ENCODE results near the gene ARID1B.

ARID1B gene

GRCh38 chr6:156872903-156873302, 95.7 kb downstream of the ARID1B start:
- no peak for TF ChIP-seq GATA3 (IDR thresholded peaks at IDR 0.05; ENCODE audit: low read depth, low read length)
- TF ChIP-seq GATA2 (IDR thresholded peaks at IDR 0.05; ENCODE audit: low read depth, low read length) = no peak

GRCh38 chr6:156873654-156874380, 96.6 kb downstream of the ARID1B start:
- TF ChIP-seq GATA2 (IDR thresholded peaks at IDR 0.05; ENCODE audit: low read depth, low read length) (no peak), GATA3 (IDR thresholded peaks at IDR 0.05; ENCODE audit: low read depth, low read length) (no peak)

- no peak for TF ChIP-seq GATA3 (IDR thresholded peaks at IDR 0.05; ENCODE audit: low read depth, low read length)
These were observed 97.9 kb downstream of the ARID1B start for GRCh38 chr6:156875062-156875461.

- no peak for TF ChIP-seq GATA2 (IDR thresholded peaks at IDR 0.05; ENCODE audit: low read depth, low read length)
- no peak for TF ChIP-seq GATA3 (IDR thresholded peaks at IDR 0.05; ENCODE audit: low read depth, low read length)
These were observed 99.1 kb downstream of the ARID1B start for GRCh38 chr6:156876302-156876701.

GRCh38 chr6:156877126-156877863, 100.1 kb downstream of the ARID1B start:
- no peak for TF ChIP-seq GATA2 (IDR thresholded peaks at IDR 0.05; ENCODE audit: low read depth, low read length)
- TF ChIP-seq GATA3 (IDR thresholded peaks at IDR 0.05; ENCODE audit: low read depth, low read length) = no peak

- TF ChIP-seq GATA2 (IDR thresholded peaks at IDR 0.05; ENCODE audit: low read depth, low read length) (no peak), GATA3 (IDR thresholded peaks at IDR 0.05; ENCODE audit: low read depth, low read length) (no peak)
These were observed 101.5 kb downstream of the ARID1B start for GRCh38 chr6:156878681-156879080.

GRCh38 chr6:156879186-156879585, 102.0 kb downstream of the ARID1B start:
- no peak for TF ChIP-seq GATA3 (IDR thresholded peaks at IDR 0.05; ENCODE audit: low read depth, low read length)
- no peak for TF ChIP-seq GATA2 (IDR thresholded peaks at IDR 0.05; ENCODE audit: low read depth, low read length)

- no peak for TF ChIP-seq GATA2 (IDR thresholded peaks at IDR 0.05; ENCODE audit: low read depth, low read length)
- no peak for TF ChIP-seq GATA3 (IDR thresholded peaks at IDR 0.05; ENCODE audit: low read depth, low read length)
These were observed 102.4 kb downstream of the ARID1B start for GRCh38 chr6:156879591-156879990.

- TF ChIP-seq GATA3 (IDR thresholded peaks at IDR 0.05; ENCODE audit: low read depth, low read length) (no peak), GATA2 (IDR thresholded peaks at IDR 0.05; ENCODE audit: low read depth, low read length) (no peak)
These were observed 103.7 kb downstream of the ARID1B start for GRCh38 chr6:156880913-156881312.

- no peak for TF ChIP-seq GATA3 (IDR thresholded peaks at IDR 0.05; ENCODE audit: low read depth, low read length)
- TF ChIP-seq GATA2 (IDR thresholded peaks at IDR 0.05; ENCODE audit: low read depth, low read length) = no peak
These were observed 104.8 kb downstream of the ARID1B start for GRCh38 chr6:156881687-156882629.

- TF ChIP-seq GATA3 (IDR thresholded peaks at IDR 0.05; ENCODE audit: low read depth, low read length) (no peak), GATA2 (IDR thresholded peaks at IDR 0.05; ENCODE audit: low read depth, low read length) (no peak)
These were observed 106.5 kb downstream of the ARID1B start for GRCh38 chr6:156883497-156884252.

GRCh38 chr6:156884306-156884705, 107.1 kb downstream of the ARID1B start:
- TF ChIP-seq GATA2 (IDR thresholded peaks at IDR 0.05; ENCODE audit: low read depth, low read length) (no peak), GATA3 (IDR thresholded peaks at IDR 0.05; ENCODE audit: low read depth, low read length) (no peak)

GRCh38 chr6:156885562-156885961, 108.4 kb downstream of the ARID1B start:
- TF ChIP-seq GATA2 (IDR thresholded peaks at IDR 0.05; ENCODE audit: low read depth, low read length) (no peak), GATA3 (IDR thresholded peaks at IDR 0.05; ENCODE audit: low read depth, low read length) (no peak)
